Adipocyte (in vitro differentiated cells): ENCODE data around the gene CDRT15.

Experiments used
- DNase-seq: peaks from one replicate; pipeline ENCODE4 v3.0.0-alpha.2; 2015; ENCODE audit warnings: low read depth
- H3K27me3 ChIP-seq: replicated peaks from 2 replicates; pipeline ENCODE4 v1.7.0; 2013; ENCODE audit warnings: mild to moderate bottlenecking, low read length, moderate library complexity; ENCODE audit not compliant: control insufficient read depth, insufficient read depth
- H3K36me3 ChIP-seq: 2 replicates; pipeline ENCODE4 v1.7.0; 2013; ENCODE audit warnings: low read length, mild to moderate bottlenecking, moderate library complexity; ENCODE audit not compliant: control insufficient read depth, insufficient read depth, severe bottlenecking
- H3K4me1 ChIP-seq: 2 replicates; pipeline ENCODE4 v1.7.0; 2013; ENCODE audit warnings: mild to moderate bottlenecking, low read length, moderate library complexity; ENCODE audit not compliant: control insufficient read depth, insufficient read depth
- H3K4me3 ChIP-seq: 2 replicates; pipeline ENCODE4 v1.7.0; 2013; ENCODE audit warnings: mild to moderate bottlenecking, low read length, moderate library complexity
- H3K9ac ChIP-seq: 2 replicates; pipeline ENCODE4 v1.7.0; 2013; ENCODE audit warnings: mild to moderate bottlenecking, low read length, moderate library complexity
- H3K9me3 ChIP-seq: 2 replicates; pipeline ENCODE4 v1.7.0; 2013; ENCODE audit warnings: mild to moderate bottlenecking, low read length, moderate library complexity; ENCODE audit not compliant: control insufficient read depth

The CDRT15 gene

DNA sequence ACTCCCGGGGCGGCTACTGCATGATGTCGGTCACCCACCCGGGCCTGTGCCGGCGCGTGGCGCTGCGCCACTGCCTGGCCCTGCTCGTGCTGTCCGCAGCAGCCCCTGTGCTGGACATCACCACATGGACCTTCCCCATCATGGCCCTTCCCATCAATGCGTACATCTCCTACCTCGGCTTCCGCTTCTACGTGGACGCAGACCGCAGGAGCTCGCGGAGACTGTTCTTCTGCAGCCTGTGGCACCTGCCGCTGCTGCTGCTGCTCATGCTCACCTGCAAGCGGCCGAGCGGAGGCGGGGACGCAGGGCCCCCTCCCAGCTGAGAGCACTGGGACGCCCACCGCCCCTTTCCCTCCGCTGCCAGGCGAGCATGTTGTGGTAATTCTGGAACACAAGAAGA, 29.8 kb downstream of the CDRT15 start:
- no peaks in the 10 kb centered on the region for H3K9me3 ChIP-seq
- H3K36me3 ChIP-seq, result peaks cover 16% of the 10 kb centered on the region
- DNase-seq, result no peak
- no peak overlapping the region for H3K9ac ChIP-seq
- no peaks in the 10 kb centered on the region for H3K27me3 ChIP-seq
- no peaks in the 10 kb centered on the region for H3K4me1 ChIP-seq
- H3K4me3 ChIP-seq, result no peak overlapping the region

DNA sequence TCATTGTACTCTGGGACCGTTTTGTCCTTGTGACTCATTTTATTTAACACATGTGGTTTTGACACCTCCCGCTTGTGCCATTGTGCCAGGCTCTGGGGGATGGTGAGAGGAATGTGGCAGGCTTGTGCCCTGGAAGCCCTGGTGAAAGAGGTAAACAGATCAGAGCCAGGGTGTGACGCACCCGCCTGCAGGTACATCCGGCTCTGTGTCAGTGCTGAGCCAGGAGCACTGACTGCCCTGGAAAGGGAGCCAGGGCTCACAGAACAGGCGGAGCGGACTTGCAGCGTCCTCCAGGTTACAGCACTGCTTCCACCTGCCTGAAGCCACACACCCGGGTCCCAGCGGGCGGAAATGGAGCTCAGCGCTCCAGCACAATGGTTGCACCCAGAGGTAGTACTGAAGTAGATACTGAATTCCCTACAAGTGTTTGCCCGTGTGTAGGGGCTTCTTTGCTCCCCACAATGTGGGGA, 30.6 kb downstream of the CDRT15 start:
- no peak overlapping the region for H3K4me3 ChIP-seq
- H3K36me3 ChIP-seq, result peaks cover 16% of the 10 kb centered on the region
- no peak for DNase-seq
- no peaks in the 10 kb centered on the region for H3K9me3 ChIP-seq
- H3K9ac ChIP-seq, result no peak overlapping the region
- peaks cover 7% of the 10 kb centered on the region for H3K4me1 ChIP-seq
- no peaks in the 10 kb centered on the region for H3K27me3 ChIP-seq

DNA sequence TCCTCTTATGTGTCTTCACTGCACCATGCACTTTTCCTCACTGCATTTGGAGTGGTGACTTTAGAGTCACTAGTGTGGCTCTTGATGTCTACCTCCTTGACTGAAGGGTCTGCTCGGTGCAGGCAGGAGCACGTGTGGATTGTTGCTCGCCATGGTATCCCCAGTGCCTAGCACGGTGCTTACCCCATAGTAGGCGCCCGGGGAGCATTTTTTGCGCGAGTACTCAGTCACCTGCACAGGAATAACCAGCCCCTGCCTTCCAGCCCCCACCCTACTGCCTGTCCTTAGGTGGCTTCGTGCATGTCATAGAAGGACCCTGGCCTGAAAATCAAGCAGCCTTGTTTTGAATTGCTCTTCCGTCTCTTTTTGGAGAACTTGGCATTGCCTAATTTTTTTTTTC, 31.3 kb downstream of the CDRT15 start:
- Histone ChIP-seq H3K4me3 (no peak overlapping the region), H3K4me1 (peaks cover 10% of the 10 kb centered on the region), H3K36me3 (peaks cover 16% of the 10 kb centered on the region), H3K27me3 (no peaks in the 10 kb centered on the region), H3K9ac (no peak overlapping the region), H3K9me3 (no peaks in the 10 kb centered on the region)
- no peak for DNase-seq

DNA sequence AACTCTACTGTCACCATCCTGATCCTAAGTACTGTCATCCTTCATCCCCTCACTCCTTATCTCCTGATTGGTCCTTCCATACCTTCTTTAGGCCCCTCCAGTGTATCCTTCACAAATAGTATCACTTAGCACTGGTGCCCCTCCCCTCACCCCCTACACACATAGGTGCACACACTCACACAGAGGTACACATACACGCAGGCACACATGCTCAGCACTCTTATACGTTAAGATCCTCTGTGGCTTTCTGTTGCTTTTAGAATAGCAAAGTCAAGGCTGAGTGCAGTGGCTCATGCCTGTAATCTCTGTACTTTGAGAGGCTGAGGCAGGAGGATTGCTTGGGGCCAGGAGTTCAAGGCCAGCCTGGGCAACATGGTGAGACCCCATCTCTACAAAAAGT, 32.1 kb downstream of the CDRT15 start:
- Histone ChIP-seq H3K36me3 (peaks cover 16% of the 10 kb centered on the region), H3K9ac (no peak overlapping the region), H3K9me3 (no peaks in the 10 kb centered on the region), H3K4me1 (peaks cover 10% of the 10 kb centered on the region), H3K27me3 (no peaks in the 10 kb centered on the region), H3K4me3 (no peak overlapping the region)
- DNase-seq, result no peak

DNA sequence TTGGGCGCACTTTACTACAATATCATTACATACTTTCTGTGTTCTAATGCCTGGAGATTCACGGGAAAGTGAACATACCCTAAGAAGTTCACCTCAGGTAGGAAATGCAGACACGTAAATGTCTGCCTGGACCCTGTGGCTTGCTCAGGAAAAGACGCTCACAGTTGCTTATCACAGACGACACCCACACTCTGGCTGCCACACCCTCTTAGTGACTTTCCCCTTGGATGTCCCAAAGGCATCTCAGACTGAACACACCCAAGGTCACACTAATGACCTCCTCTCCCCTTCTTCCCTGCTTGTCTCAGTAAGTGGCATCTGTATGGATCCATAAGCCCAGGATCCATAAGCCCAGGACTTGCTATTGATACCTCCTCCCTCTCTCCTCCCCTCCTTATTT, 32.6 kb downstream of the CDRT15 start:
- DNase-seq, result no peak
- Histone ChIP-seq H3K36me3 (peaks cover 16% of the 10 kb centered on the region), H3K9me3 (no peaks in the 10 kb centered on the region), H3K4me1 (peaks cover 10% of the 10 kb centered on the region), H3K9ac (no peak overlapping the region), H3K4me3 (no peak overlapping the region), H3K27me3 (no peaks in the 10 kb centered on the region)

DNA sequence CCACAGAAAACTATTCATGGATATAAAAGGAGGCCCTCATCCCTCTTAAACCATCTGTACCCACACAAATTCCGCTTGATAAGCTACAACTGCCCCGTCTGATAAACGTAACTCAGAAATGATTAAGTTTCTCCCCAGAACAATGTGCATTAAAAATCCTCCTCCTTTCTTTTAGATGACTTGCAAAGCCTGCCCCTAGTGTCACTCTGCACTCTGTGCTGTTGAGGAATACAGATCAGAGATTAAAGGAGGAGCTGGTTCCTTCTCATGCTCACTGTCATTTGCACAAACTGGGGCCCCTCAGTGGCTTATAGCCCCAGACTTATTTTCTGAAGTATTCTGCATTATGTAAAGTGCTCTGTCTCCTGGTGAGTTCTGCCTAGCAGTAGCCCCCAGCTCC, 33.3 kb downstream of the CDRT15 start:
- no peaks in the 10 kb centered on the region for H3K9me3 ChIP-seq
- H3K4me1 ChIP-seq, result peaks cover 10% of the 10 kb centered on the region
- peak; percentile 14 for DNase-seq
- H3K9ac ChIP-seq, result no peak overlapping the region
- no peaks in the 10 kb centered on the region for H3K27me3 ChIP-seq
- H3K4me3 ChIP-seq, result no peak overlapping the region
- H3K36me3 ChIP-seq, result peaks cover 12% of the 10 kb centered on the region

DNA sequence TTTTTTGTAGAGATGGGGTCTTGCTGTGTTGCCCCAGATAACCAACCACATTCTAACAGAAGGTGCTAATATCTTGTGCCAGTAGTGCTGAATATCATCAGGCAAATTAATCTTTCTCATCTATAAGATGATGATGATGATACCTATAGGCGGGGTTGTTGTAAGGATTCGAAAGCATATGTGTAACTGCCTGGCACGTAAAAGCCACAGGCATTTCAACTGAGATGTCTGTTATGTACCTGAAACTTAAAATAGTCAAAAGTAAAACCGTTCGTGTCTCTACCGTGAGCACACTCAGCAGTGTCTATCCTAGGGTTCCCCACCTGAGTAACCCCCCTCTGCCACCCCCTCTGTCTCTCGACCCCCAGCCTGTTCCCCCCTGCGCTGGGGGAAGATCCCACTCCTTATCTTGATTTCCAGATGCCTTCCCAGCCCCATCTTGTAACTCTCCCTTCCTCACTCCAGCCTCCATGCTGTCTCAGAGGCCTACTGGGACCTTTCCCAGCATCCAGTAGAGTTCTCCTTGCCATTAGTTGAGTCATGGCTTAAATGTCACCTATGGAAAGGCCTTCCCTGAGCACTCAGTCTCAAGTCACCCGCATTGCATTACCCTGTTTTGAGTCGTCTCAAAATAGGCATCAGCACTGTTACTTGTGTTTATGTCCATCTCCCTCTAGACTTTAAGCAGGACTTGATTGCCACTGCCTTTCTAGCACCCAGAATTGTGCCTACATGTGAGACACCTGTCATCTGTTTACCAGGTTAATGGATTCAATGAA, 34.1 kb downstream of the CDRT15 start:
- Histone ChIP-seq H3K4me3 (no peak overlapping the region), H3K4me1 (peaks cover 10% of the 10 kb centered on the region), H3K36me3 (peaks cover 9% of the 10 kb centered on the region), H3K9ac (no peak overlapping the region), H3K27me3 (no peaks in the 10 kb centered on the region), H3K9me3 (no peaks in the 10 kb centered on the region)
- no peak for DNase-seq

DNA sequence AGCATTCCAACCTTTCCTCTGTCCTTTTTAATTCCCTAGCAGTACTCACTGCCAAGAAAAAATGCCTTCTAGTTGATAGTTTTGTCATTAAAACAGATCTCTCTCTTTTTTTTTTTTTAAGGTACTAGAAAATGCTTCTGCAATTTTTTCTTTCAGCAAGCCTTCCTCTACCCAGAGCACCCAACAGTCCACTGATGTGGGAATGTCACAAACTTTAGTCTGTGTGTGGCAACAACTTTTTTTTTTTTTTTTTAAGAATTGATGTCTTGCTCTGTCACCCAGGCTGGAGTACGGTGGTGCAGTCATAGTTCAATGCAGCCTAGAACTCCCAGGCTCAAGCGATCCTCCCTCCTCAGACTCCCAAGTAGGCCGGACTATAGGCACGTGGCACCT, 34.7 kb downstream of the CDRT15 start:
- H3K36me3 ChIP-seq, result peaks cover 3% of the 10 kb centered on the region
- no peak overlapping the region for H3K9ac ChIP-seq
- no peaks in the 10 kb centered on the region for H3K27me3 ChIP-seq
- H3K9me3 ChIP-seq, result no peaks in the 10 kb centered on the region
- DNase-seq, result no peak
- H3K4me3 ChIP-seq, result no peak overlapping the region
- H3K4me1 ChIP-seq, result peaks cover 10% of the 10 kb centered on the region

DNA sequence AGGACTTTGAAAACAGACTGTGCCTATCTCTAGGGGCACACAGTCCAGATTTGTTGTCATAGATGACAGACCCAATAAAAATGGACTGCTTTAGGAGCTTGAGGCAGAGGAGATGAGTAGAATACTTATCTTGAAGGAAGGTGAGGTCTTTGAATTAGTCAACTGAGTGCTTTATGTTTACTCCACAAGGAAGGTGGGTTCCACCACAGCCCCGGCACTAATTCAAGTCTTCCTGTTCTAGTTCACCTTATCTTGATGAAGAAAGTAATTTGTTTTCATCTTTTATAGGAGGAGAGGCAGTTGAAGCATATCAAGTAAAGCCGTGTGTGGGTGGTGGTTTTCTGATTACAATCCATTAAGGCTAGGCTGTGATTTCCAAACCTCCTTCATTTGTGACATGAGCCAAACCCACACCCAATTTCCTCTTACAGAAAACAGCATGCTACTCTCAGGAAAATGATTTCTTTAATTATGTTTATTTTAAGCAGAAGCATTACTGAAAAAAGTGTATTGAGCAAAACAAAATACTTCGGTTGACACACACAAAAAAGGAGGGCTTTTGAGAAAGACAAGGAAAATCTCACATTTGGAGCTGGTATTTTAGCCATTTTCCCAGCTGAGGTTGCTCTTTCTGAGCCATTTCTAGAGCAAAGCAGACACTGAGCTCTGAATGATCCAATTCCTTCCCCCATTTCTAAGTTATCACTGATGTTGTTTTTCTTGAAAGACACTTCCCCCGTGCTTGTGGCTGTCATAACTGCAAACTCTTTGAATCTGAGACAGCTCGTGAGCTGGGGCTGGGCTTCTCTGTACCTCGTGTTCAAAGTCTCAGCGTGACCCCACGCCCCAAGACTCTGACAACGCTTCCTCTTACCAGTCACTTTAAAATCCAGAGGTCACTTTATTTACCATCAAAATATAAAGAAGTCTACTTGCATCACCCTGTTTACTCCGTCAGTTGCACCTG, 35.4 kb downstream of the CDRT15 start:
- peak; percentile 66 for DNase-seq
- no peak overlapping the region for H3K4me3 ChIP-seq

DNA sequence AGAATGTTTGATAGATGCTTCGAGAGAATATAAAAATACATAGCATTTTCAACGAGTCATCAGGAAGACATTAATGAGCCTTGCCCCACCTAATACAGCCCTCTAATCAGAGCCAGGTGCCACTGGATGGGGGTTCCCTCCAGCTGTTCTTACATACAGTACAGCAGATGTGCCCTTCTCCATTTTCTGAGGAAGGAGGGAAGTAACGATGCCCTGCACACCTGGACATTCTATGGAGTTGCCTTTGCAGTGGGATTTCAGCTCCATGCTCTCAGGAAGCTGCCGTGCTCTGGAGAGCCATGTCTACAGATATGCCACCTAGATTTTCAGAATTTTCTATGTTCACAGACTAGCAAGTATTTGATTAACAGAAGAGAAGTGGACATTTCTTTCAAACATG, 36.3 kb downstream of the CDRT15 start:
- no peak for DNase-seq
- Histone ChIP-seq H3K27me3 (no peaks in the 10 kb centered on the region), H3K9ac (no peak overlapping the region), H3K4me1 (peaks cover 10% of the 10 kb centered on the region), H3K36me3 (no peaks in the 10 kb centered on the region), H3K9me3 (no peaks in the 10 kb centered on the region), H3K4me3 (no peak overlapping the region)

More for the DNA sequence above, 35.4 kb downstream of the CDRT15 start:
- Histone ChIP-seq H3K27me3 (no peaks in the 10 kb centered on the region), H3K9me3 (no peaks in the 10 kb centered on the region), H3K9ac (no peak overlapping the region), H3K4me1 (peaks cover 10% of the 10 kb centered on the region), H3K36me3 (no peaks in the 10 kb centered on the region)

DNA sequence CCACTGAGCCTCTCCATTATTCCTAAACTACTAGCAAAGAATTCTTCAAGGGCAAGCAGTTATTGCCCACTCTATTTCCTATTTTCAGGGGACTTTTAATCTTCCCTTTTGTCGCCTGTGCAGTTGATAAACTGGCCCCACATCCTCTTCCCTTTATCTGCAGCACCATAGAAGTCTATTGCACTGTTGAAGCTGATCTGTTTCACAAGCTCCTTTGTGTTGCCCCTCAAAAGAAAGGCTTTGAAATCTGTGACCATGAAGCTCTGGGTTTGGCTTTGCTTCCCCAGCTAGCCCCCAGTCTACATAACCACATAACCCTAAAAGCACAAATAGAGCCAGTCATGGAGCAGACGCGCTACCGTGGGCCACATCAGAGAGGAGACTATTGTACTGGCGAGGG, 37.1 kb downstream of the CDRT15 start:
- peaks cover 10% of the 10 kb centered on the region for H3K4me1 ChIP-seq
- no peaks in the 10 kb centered on the region for H3K36me3 ChIP-seq
- H3K27me3 ChIP-seq, result no peaks in the 10 kb centered on the region
- DNase-seq, result no peak
- H3K4me3 ChIP-seq, result no peak overlapping the region
- no peaks in the 10 kb centered on the region for H3K9me3 ChIP-seq
- no peak overlapping the region for H3K9ac ChIP-seq
